GM11168 (cell line): ENCODE measurements around the gene RBM47.
"Not testable (repeated sequence)": the region's sequence is repeated elsewhere in the genome, so short reads cannot be mapped to it uniquely, and the experiment has no call there.

Experiments used
- in situ Hi-C: fragments of 300-500 bp; cut with MboI; formaldehyde crosslinking; loops from one replicate; pipeline ENCODE4 v1.12.0; 2022; ENCODE audit warnings: low sequenced_read_pairs; ENCODE audit not compliant: unreplicated experiment

The RBM47 gene

GRCh38 chr4:40395908-40396793 lies 233.5 kb downstream of the RBM47 start:
- in situ Hi-C loops, result no loop called here

- in situ Hi-C loops, result no loop called here
These were observed 234.3 kb downstream of the RBM47 start for GRCh38 chr4:40395166-40395900.

GRCh38 chr4:40394236-40394635 lies 235.4 kb downstream of the RBM47 start:
- in situ Hi-C loops, result no loop called here

- in situ Hi-C loops, result not testable (repeated sequence)
These were observed 237.4 kb downstream of the RBM47 start for GRCh38 chr4:40392241-40392640.

GRCh38 chr4:40389986-40390385 lies 239.7 kb downstream of the RBM47 start:
- in situ Hi-C loops, result no loop called here

DNA sequence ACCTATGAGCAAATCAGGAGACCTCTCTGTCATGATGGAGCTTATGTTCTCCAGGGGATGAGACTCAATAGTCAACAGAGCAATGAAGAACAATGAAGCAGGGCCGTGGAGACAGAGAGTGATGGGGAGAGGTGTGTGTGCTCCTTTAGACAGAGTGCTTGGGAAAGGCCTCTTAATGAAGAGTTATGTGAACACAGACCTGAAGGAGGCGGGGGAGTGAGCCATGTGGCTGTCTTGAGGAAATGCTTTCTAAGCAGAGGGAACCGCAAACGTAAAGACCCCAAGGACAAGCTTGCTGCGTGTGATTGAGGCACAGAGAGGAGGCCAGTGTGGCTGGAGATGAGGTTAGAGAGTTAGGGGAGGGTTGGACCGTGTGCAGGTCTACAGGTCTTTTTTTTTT lies 241.4 kb downstream of the RBM47 start:
- in situ Hi-C loops, result no loop called here

DNA sequence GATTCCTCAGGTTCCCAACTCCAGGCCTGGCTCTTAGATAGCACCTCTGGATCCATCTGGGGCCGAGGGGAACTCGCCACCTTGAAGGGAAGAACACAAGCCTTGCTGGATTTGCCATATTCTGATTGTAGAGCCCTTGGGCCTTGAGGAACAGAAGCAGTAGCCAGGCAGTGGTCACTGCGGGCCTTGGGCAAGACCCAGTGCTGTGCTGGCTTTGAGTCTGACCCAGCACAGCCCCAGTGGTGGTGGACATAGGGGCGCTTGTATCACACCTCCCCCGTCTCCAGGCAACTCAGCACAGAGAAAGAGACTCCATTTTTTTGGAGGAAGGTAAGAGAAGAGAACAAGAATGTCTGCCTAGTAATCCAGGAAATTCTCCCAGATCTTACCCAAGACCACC lies 249.0 kb downstream of the RBM47 start:
- in situ Hi-C loops, result no loop called here

- in situ Hi-C loops, result no loop called here
These were observed 250.4 kb downstream of the RBM47 start for GRCh38 chr4:40379248-40379647.

DNA sequence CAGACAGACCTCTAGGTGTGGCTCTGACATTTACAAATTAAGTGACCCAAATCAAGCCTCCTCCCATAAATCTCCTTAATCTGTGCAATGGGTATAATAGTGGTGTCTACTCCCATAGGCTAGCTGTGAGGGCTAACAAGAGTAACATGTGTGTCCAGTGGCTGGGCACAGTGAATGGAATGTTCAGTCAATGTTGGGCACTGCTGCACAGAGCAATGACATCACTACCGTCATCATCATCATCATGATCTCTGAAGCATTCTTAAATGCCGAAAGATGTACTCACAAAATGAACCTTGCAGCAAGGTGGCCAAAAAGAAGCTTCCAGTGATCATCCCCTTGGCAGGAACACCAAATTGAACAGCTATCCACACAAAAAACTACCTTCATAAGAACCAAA lies 251.0 kb downstream of the RBM47 start:
- in situ Hi-C loops, result no loop called here

DNA sequence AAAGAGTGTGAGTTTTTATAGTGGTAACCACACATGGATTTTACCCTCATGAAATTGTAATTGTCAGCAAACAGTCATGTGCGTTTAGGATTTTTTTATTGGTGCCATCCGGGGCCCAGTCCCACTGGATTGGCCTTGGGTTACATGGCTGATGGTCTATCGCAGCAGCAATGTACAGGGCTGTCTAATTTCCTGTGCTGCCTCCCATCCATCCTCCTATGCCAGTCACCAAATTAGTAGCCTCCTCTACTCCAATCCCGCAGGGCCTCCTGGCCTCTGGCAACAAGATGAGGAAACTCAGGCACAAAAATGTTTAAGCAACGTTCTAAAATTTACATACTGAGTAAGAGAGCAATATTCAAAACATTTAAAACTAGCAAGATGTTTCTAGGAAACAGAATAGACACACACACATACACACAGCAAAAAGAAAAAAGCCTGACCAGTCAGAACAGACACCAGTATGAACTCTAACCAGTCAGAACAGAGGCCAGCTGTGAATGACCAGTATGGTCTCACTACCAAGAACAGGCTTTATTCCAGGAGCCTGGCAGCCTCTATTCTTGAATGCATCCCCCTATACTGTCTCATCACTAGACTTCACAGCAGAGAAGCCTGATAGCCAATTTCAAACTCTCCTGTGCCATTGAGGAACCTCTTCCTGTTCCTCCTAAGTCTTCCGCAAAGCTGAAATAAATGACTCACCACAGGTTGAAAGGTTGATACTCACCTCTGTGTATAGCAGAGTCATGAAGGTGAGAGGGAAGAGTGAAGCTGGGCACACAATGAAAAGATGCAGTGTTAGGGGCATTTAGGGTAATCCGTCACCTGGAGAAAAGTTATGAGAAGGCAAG lies 251.9 kb downstream of the RBM47 start:
- in situ Hi-C loops, result no loop called here

- in situ Hi-C loops, result no loop called here
These were observed 254.0 kb downstream of the RBM47 start for GRCh38 chr4:40375620-40376019.

- in situ Hi-C loops, result no loop called here
These were observed 254.6 kb downstream of the RBM47 start for GRCh38 chr4:40375095-40375494.

GRCh38 chr4:40373636-40374035 lies 256.0 kb downstream of the RBM47 start:
- in situ Hi-C loops, result no loop called here
